ENCODE data around the gene RASSF3.

DNA sequence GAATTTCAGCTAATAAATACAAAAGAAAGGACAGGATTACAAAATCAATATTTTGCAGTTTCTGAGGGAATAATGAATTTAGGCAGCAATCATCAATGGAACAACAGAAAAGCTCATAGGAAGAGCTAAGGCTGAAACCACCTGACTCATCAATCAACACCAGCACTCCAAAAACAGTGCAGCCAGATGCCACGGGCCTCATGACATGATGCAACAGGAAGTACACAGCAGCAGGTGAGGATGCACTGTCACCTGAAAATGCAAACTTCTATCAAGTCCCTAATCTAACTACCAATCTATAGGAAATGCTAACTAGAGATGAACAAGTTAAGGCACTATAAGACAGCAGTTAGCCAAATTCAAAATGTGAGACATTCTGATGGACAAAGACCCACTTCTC, 127.2 kb downstream of the RASSF3 start:
- TF ChIP-seq, protein P1, sequence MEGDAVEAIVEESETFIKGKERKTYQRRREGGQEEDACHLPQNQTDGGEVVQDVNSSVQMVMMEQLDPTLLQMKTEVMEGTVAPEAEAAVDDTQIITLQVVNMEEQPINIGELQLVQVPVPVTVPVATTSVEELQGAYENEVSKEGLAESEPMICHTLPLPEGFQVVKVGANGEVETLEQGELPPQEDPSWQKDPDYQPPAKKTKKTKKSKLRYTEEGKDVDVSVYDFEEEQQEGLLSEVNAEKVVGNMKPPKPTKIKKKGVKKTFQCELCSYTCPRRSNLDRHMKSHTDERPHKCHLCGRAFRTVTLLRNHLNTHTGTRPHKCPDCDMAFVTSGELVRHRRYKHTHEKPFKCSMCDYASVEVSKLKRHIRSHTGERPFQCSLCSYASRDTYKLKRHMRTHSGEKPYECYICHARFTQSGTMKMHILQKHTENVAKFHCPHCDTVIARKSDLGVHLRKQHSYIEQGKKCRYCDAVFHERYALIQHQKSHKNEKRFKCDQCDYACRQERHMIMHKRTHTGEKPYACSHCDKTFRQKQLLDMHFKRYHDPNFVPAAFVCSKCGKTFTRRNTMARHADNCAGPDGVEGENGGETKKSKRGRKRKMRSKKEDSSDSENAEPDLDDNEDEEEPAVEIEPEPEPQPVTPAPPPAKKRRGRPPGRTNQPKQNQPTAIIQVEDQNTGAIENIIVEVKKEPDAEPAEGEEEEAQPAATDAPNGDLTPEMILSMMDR (IDR thresholded peaks at IDR 0.05) = no peak
- TF ChIP-seq POLR2AphosphoS5 (IDR thresholded peaks at IDR 0.05; ENCODE audit: insufficient read depth in 1 of 2, low read depth in 1 of 2) = no peak
- TF ChIP-seq POLR2A (IDR thresholded peaks at IDR 0.05) = no peak
